NCI-H1048 (cell line): ENCODE measurements around the gene NRAS.
A peak's percentile ranks its signal among the peaks of the same experiment; 100 is the strongest.

Experiments
- DNase-seq: peaks from one replicate; lab custom pipeline; 2025; lab: John Stamatoyannopoulos, UW

Gene NRAS

DNA sequence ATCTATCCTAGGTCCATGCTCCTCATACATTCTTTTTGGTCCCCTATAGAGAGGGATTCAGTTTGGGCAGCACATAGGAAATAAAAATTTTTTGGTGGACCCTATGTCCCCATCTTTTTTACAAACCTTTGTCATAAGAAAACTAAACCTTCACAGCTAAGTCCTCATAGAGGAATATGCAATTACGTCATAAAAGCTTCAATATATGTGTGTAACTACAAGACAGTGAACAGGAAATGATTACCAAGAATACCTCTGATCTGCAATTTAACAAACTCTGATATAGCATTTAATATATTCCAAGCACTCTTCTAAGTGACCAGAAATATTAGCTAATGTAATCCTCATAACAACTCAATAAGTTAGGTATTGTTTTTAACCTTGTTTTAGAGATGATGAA is 40.5 kb downstream of the NRAS start:
- no peak for DNase-seq

DNA sequence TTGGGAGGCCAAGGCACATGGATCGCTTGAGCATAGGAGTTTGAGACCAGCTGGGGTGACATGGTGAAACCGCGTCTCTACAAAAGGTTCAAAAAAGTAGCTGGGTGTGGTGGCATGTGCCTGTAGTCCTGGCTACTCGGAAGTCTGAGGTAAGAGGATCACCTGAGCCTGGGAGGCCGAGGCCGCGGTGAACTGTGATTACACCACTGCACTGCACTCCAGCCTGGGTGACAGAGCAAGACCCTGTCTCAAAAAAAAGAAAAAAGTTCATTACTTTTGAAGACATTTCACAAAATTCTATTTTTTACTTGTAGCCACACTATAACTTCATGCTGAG is 44.7 kb downstream of the NRAS start:
- DNase-seq: no peak

DNA sequence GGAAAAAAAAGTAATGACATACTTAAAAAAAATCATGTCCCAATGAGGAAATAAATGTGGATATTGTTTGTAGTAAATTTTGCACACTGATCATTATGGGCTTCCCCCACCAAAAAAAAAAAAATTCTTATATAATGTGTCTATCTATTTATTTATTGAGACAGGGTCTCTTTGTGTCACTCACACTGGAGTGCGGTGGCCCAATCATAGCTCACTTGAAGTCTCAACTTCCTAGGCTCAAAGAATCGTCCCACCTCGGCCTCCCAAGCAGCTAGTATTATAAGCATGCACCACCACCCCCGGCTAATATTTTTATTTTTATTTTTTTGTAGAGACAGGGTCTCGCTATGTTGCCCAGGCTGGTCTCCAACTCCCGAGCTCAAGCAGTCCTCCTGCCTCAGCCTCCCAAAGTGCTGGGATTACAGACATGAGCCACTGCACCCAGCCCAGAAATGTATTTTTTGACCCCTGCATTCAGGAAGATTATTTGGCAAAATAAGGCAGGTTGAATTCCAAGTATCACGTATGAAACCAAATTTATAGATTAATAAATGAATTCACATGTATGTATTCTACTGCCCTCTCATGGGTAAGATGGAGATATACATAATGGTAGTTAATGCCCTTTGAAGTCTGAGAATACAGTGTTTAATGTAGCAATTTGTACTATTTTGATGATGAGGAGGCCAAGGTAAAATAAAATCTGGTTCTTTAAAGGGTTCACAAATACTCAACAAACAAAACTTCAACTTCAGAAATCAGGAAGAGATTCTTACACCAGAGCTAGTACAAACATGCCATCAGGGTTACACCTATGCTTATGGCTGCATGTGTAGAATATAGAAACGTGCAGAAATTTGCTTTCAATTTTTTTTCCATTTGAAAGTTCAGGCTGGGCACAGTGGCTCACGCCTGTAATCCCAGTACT is 45.3 kb downstream of the NRAS start:
- DNase-seq: no peak

DNA sequence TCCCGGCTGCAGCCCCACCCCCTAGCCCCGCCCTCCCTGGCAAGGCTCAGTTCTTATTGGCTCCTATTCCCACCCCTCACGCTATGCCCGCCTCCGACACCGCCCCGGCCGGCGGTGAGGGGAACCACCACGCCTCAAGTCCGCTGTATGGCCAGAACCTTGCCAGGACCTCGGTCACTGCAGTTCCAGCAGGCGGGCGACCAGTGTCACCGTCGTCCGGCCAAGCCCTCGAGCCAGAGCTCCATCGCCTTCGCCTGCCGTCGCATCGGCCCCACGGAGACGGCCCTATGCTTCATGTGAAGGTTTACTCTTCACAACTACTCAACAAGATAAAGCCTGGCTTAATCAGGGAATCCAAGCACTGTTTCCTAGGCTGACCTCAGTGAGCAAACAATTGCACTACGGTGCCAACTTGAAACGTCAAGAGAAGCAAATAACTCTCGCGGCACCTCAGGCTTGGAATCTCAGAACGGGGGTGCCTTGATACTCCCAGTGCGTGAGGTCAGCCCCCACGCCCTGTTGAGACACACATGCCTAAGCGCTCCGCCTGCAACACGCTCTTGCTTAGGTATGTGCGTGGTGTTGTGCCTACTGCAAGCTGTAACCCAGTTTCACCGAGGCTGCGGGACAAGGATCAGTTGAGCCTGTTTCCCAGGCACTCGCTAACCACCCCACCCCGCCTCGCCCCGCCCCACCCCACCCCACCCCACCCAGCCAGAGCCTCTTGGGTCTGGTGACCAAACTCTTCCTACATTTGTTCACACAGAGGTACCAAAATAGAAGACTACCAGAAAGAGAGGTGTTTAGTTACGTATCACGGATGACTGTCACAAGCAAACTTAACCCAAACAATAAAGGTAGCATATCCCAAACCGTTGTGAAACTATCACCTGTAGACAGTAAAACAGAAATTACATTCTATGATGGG is 46.2 kb downstream of the NRAS start:
- DNase-seq: peak; percentile 56

DNA sequence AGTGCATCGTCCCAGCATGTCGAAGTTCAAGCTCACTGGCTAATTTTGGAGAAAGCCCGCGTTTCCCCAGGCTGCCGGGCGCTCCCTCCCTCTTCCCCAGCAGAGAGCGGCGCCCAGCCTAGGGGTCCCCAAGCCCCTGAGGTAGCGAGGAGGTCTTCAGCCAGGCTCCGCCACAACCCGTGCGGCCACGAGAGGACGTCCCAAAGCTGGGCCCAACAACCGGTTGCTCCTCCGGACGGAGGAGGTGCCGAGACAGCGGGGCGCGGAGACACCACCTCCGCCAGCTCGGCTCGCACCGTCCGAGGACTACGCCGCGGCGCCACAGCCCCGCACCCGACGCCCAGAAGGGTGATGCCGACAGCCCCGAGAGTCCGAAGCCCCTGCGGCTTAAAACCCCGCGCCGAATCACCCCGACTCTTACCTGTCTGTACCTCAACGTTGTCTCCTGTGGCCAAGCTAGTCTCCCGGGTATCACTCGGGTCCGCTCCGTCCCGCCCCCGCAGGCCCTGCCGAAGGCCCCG is 46.9 kb downstream of the NRAS start, which contains the start of gene DENND2C:
Gene DENND2C (minus strand): TSS at position 488 of the 521 bp plus-strand sequence. CDS start 44,065 bp downstream, outside the sequence.
- DNase-seq: no peak

DNA sequence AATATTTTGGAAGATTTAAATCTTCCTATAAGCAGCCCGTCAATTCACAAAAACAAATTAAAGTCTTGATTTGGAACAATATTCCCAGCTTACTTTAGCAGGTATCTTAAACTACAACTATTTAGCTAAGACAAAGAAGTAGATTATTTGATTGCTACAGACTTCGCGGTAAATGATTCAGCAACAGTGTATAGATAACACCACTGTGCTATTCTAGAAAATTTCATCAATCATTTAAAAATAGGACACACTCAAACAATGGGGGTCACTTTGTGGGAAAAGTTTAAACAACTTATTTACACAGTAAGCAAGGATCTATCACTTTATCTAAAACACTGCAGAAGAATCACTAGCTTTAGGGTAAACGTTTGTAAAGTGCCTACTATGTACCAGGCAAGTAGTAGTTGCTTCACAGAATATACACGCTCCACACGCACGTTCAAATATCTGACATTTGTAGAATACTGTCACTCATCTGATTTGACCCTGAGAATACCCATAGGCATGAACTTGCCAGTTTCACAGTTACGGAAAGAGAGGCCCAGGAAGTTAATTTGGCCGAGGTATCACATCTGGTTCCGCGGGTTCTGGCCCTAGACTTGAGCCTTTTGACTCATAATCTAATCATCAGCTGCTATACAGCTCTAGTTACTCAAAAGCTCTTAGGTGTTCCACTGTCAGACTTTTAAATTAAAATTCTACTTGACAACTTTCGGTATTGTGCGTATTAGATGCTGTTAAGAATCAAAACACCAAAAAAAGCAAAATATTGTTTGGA is 47.6 kb downstream of the NRAS start:
- no peak for DNase-seq

DNA sequence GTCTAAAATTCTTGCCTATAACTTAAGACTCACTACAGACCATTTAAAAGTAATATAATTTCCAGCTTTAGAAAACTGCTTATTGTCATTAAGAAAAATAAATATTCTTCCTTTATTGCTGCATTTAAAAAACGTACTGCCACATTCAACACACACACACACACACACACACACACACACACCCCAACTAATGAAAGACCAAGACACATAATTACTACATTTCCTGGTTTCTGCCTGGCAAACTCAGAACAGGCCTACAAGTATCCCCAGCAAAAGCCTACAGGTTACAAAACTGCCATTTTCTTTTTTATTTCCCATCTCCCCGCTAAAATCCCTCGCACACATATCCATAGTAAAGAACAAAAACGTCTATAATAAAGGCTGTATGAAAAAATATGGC is 48.2 kb downstream of the NRAS start:
- no peak for DNase-seq

DNA sequence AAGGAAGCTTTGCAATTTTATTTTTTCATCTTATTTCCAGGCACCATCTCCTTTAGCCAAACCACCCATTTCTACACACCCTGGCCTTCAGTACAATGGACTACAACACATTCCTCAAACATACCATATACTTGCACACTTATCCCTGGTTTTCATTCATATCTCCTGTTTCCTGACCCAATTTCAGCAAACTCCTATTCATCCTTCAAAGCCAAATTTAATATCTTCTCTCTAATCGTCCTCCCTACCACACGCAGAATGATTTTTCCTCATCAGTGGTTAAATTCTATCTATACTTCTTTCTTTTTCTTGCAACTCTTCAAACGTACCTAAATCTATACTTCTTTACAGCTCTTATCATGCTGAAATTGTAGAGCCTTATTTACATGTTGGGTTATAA is 49.6 kb downstream of the NRAS start:
- DNase-seq: no peak

DNA sequence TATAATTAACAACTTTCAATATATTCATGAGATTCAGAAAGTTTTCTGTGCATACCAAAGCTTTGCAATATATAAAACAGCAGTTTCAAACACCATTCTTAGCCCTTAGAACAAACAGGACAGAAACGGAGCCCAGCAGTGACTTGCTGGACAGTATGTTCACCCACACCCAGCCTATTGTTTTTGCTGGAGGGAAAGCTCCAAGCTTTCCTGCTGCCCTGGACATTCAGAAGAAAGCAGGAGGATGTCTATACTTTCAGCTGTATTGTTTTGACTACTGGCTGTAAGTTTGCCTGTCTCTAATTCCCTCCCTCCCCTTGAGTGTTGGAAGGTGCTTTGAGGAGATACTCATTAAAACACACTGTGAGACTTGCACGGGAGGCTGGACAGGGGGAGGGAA is 56.3 kb downstream of the NRAS start:
- no peak for DNase-seq
